HepG2 (cell line): Measurements from ENCODE around the gene MB21D2. TPM values are rescaled to one million over a fixed set of nuclear protein-coding genes. Genes with fewer than 3 reads are reported as not detected.

Experiments used
- ATAC-seq: fragments of 200-7000 bp; cut with Tn5 transposase; 3 replicates; pipeline ENCODE4 v1.9.1; 2020; ENCODE audit warnings: mild to moderate bottlenecking, moderate library complexity
- BruUV-seq: library from RNA; stranded (reverse); fragments of 400-500 nt; replicated peaks from 2 replicates; lab custom pipeline; 2021; lab: Mats Ljungman, UMichigan
- CTCF ChIA-PET: fragments of 300-600 bp; formaldehyde crosslinking; extraction: SDS; loops from one replicate; lab custom pipeline; 2021; ENCODE audit warnings: low total read pairs, inconsistent platforms, low intra/inter-chr PET ratio; lab: Yijun Ruan, JAX
- POLR2A ChIA-PET: fragments of 350-600 bp; sonication (Branson Sonifier 250); formaldehyde crosslinking; loops from one replicate; lab custom pipeline; 2020; ENCODE audit warnings: antibody characterized with exemption, inconsistent platforms; lab: Yijun Ruan, JAX
- DNase-seq: peaks from one replicate; pipeline ENCODE4 v3.0.0-alpha.2; 2015; ENCODE audit warnings: low spot score
- FAIRE-seq: peaks from 3 replicates; lab custom pipeline; 2011; peaks lifted over from hg19 to GRCh38; lab: Jason Lieb, UNC
- H2AFZ ChIP-seq: one replicate; pipeline ENCODE4 v1.6.1; 2011; ENCODE audit warnings: low read length, inconsistent platforms
- H3K27ac ChIP-seq: fragments of 300-600 bp; 3 replicates; pipeline ENCODE4 v1.8.0; 2011; ENCODE audit warnings: mixed run types, mild to moderate bottlenecking, mixed read lengths, low read length, inconsistent platforms; ENCODE audit not compliant: insufficient read depth; ENCODE audit errors: extremely low read length
- H3K27me3 ChIP-seq, 2 experiments: fragments of 200-600 bp in 1 of 2; 2 replicates in 1 of 2; 3 replicates in 1 of 2; pipeline versions ENCODE4 v1.6.0 to v1.8.0; 2011; ENCODE audit warnings: low read length in 2 of 2, mild to moderate bottlenecking in 2 of 2, moderate library complexity in 2 of 2, inconsistent platforms in 1 of 2; ENCODE audit not compliant: insufficient read depth in 2 of 2, control insufficient read depth in 1 of 2
- H3K36me3 ChIP-seq, 2 experiments: fragments of 200-600 bp in 1 of 2; replicated peaks in 1 of 2; 2 replicates in 1 of 2; 3 replicates in 1 of 2; pipeline versions ENCODE4 v1.5.1 to v1.8.0; 2011; ENCODE audit warnings: low read length in 2 of 2, inconsistent platforms in 1 of 2; ENCODE audit not compliant: insufficient read depth in 2 of 2, control insufficient read depth in 1 of 2
- H3K4me1 ChIP-seq: 2 replicates; pipeline ENCODE4 v1.5.1; 2012; ENCODE audit warnings: low read length, inconsistent platforms; ENCODE audit not compliant: insufficient read depth
- H3K4me2 ChIP-seq: 2 replicates; pipeline ENCODE4 v1.6.0; 2011; ENCODE audit warnings: low read depth, low read length, inconsistent platforms
- H3K4me3 ChIP-seq, 3 experiments: fragments of 200-600 bp in 1 of 3; sonication (generic), shearing (Covaris generic) in 1 of 3; replicated peaks in 1 of 3; 2 replicates each; pipeline ENCODE4 v1.5.1; 2011 to 2016; ENCODE audit warnings: low read length in 3 of 3, inconsistent platforms in 2 of 3, low read depth in 2 of 3, mild to moderate bottlenecking in 2 of 3, control low read depth in 1 of 3, mixed read lengths in 1 of 3; ENCODE audit not compliant: insufficient read depth in 1 of 3
- H3K79me2 ChIP-seq: one replicate; pipeline ENCODE4 v1.6.1; 2011; ENCODE audit warnings: low read length, inconsistent platforms; ENCODE audit not compliant: insufficient read depth
- H3K9ac ChIP-seq: 2 replicates; pipeline ENCODE4 v1.6.0; 2011; ENCODE audit warnings: mild to moderate bottlenecking, low read depth, low read length, inconsistent platforms; ENCODE audit not compliant: insufficient read depth
- H3K9me3 ChIP-seq: 2 replicates; pipeline ENCODE4 v1.5.1; 2012; ENCODE audit warnings: mild to moderate bottlenecking, low read length
- H4K20me1 ChIP-seq: 2 replicates; pipeline ENCODE4 v1.6.0; 2011; ENCODE audit warnings: inconsistent platforms, mild to moderate bottlenecking, low read length, moderate library complexity; ENCODE audit not compliant: insufficient read depth
- AKNA ChIP-seq: sonication (generic); formaldehyde crosslinking; IDR thresholded peaks from 2 replicates; pipeline ENCODE4 v1.4.0; 2020; ENCODE audit warnings: missing genetic modification reagents, borderline replicate concordance
- HIC2 ChIP-seq: sonication (generic); formaldehyde crosslinking; IDR thresholded peaks from 2 replicates; pipeline ENCODE4 v1.9.0; 2022; ENCODE audit warnings: low read depth, missing genetic modification reagents
- HMGXB3 ChIP-seq: sonication (generic); formaldehyde crosslinking; IDR thresholded peaks from 2 replicates; pipeline ENCODE4 v1.4.0; 2020; ENCODE audit warnings: missing genetic modification reagents, borderline replicate concordance
- ZNF10 ChIP-seq: sonication (generic); formaldehyde crosslinking; IDR thresholded peaks from 2 replicates; pipeline ENCODE4 v1.4.0; 2020; ENCODE audit warnings: mild to moderate bottlenecking, low read depth, missing genetic modification reagents, borderline replicate concordance
- ZNF446 ChIP-seq: sonication (generic); formaldehyde crosslinking; IDR thresholded peaks from 2 replicates; pipeline ENCODE4 v1.5.0; 2020; ENCODE audit warnings: mild to moderate bottlenecking, missing genetic modification reagents
- ZNF550 ChIP-seq: sonication (generic); formaldehyde crosslinking; IDR thresholded peaks from 2 replicates; pipeline ENCODE4 v1.4.0; 2020; ENCODE audit warnings: mild to moderate bottlenecking, missing genetic modification reagents, borderline replicate concordance
- ZNF609 ChIP-seq: sonication (generic); formaldehyde crosslinking; IDR thresholded peaks from 2 replicates; pipeline ENCODE4 v1.4.0; 2020; ENCODE audit warnings: mild to moderate bottlenecking, missing genetic modification reagents, borderline replicate concordance
- WGBS: methylation state at CpG from one replicate; pipeline ENCODE4 v1.1.6; 2017; ENCODE audit warnings: low lambda C conversion rate; 5-methylcytosine and 5-hydroxymethylcytosine counted together
- in situ Hi-C: cut with HindIII; loops from 2 replicates; pipeline ENCODE4 v1.10.0; 2017; ENCODE audit warnings: low pct_unique_long_range_greater_than_20kb; ENCODE audit not compliant: extremely low pct_ligation_motif_present
- intact Hi-C: fragments of 100-400 bp; cut with micrococcal nuclease; formaldehyde crosslinking; loops from one replicate; pipeline ENCODE4 v1.10.0; 2022; ENCODE audit not compliant: unreplicated experiment
- polyA plus RNA-seq, 8 experiments: library from polyadenylated mRNA; depleted of rRNA in 3 of 8; stranded (reverse) in 7 of 8; unstranded in 1 of 8; fragments of >200 nt; fragmentation: Illumina TruSeq in 4 of 8; extraction: Trizol in 4 of 8; gene quantifications; 2 replicates each; pipeline versions ENCODE4 v1.2.1 to v1.2.3, GENCODE V29; 2011 to 2016; ENCODE audit warnings: low read depth in 4 of 8, missing spikeins in 1 of 8, mixed read lengths in 1 of 8; ENCODE audit not compliant: insufficient read depth in 1 of 8
- total RNA-seq, 5 experiments: library from RNA; depleted of rRNA; stranded (reverse); fragments of >200 nt; fragmentation: Illumina TruSeq; extraction: Trizol; gene quantifications; 2 replicates each; pipeline ENCODE4 v1.2.3, GENCODE V29; 2016; ENCODE audit warnings: low read depth in 1 of 5

MB21D2 gene
- total and polyA plus RNA-seq, 2 of the 13 experiments (the other 11 are each of a cell fraction or from before 2014, with no cell fraction given) = 0.90 to 1.6 TPM

- no peak overlapping the region for H3K4me3 ChIP-seq
- CTCF ChIA-PET = no interaction called here
- no peak overlapping the region for H3K4me2 ChIP-seq
- no TSS peak for BruUV-seq
- no peak for DNase-seq
- no peaks in the 10 kb centered on the region for H4K20me1 ChIP-seq
- in situ Hi-C loops = no loop called here
- 97% methylated on average over 4 of the region's 4 CpGs for WGBS
- intact Hi-C loops = no loop called here
- H3K9ac ChIP-seq = no peak overlapping the region
- H3K79me2 ChIP-seq = no peaks in the 10 kb centered on the region
- H3K36me3 ChIP-seq = no peaks in the 10 kb centered on the region
- H3K9me3 ChIP-seq = no peaks in the 10 kb centered on the region
- H3K27ac ChIP-seq = no peak overlapping the region
- FAIRE-seq = no peak
- POLR2A ChIA-PET = no interaction called here
- no peaks in the 10 kb centered on the region for H3K4me1 ChIP-seq
- no peaks in the 10 kb centered on the region for H3K27me3 ChIP-seq
- no peak for ATAC-seq
- H2AFZ ChIP-seq = no peak overlapping the region
- TF ChIP-seq ZNF609 (CRISPR knock-in tag) (no peak), ZNF550 (CRISPR knock-in tag) (no peak), AKNA (CRISPR knock-in tag) (no peak), ZNF446 (CRISPR knock-in tag) (no peak), HIC2 (CRISPR knock-in tag) (no peak), HMGXB3 (CRISPR knock-in tag) (no peak), ZNF10 (CRISPR knock-in tag) (no peak)
Observed at GRCh38 chr3:192867645-192868044, 50.0 kb downstream of the MB21D2 start.
